SIG-M5 treated with dmso at 0.1 percent for 504 hours (cell line): ENCODE results near the gene C1QTNF12.

Experiments used
- DNase-seq: peaks from one replicate; lab custom pipeline; 2025; ENCODE audit not compliant: unreplicated experiment; lab: John Stamatoyannopoulos, UW

The C1QTNF12 gene, protein sequence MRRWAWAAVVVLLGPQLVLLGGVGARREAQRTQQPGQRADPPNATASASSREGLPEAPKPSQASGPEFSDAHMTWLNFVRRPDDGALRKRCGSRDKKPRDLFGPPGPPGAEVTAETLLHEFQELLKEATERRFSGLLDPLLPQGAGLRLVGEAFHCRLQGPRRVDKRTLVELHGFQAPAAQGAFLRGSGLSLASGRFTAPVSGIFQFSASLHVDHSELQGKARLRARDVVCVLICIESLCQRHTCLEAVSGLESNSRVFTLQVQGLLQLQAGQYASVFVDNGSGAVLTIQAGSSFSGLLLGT

DNA sequence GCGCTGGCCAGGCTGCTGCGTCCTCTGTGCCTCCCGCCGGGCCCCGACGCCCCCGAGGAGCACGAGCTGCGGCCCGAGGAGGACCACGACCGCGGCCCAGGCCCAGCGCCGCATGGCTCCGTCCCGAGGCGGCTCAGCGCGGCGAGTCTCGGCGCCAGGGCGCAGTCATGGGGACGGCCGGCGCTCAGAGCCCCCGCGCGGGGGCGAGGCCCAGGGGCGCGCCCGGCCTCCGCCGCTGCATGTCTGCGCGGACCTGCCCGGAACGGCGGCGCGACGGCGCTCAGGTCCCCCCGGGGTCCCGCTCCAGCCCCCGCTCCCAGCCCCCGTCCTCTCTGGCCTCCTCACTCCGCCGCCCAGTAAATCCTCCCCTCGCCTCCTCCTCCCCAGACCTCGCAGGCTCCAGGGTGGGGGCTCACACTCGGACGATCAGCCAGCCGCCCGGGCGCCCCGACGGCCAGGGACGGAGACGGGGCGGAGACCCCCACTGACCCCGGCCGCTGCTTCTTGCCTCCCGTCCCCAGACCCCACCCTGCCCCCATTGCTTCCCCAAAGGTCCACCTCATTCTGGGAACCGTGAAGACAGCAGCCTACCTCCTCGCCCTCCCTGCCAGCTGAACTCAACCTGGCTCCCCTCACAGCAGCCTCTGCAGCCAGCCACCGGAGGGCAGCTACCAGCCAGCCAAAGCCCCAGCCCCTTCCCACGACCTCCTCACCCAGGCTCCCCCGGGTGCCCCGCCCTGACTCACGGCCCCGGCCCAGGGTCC is at the start of gene C1QTNF12:
TSS of gene C1QTNF12 (minus strand) at position 146 of the 764 bp plus-strand sequence. CDS start at position 114, 32 bp downstream.
- no peak for DNase-seq

DNA sequence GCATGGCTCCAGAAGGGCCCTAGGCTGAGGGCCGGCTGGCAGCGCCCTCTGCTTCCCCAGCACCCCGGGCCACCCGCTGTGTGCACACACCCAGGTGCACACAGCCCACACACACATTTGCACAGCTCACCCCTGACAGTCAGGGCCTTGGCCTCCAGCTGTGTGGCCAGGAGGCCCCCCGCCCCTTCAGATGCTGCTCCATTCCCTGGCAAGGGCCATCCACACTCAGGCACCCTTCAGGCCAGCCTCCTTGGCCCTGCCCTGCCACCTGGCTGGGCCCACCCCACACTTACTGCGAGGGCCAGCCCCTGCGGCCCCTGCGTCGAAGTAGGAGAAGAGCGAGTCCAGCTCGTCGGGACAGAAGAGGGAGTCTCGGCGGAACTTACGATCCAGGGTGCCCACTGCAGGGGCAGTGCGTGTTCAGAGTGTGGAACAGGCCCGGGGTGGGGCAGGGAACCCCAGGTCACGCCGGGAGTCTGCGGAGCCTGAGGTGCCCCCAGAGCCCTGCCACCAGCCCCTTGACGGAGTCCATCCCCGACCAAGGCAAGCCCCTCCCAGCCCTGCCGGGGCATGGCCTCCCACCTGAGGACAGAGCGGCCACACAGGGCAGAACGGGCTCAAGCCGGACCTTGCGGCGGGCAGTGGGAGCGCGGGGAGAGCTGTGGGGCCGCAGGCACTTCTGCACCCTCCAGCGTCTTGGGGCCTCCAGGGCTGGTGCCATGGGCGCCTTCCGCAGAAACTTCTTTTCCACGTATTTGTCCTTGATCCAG is 48.8 kb upstream of the C1QTNF12 start:
- no peak for DNase-seq

DNA sequence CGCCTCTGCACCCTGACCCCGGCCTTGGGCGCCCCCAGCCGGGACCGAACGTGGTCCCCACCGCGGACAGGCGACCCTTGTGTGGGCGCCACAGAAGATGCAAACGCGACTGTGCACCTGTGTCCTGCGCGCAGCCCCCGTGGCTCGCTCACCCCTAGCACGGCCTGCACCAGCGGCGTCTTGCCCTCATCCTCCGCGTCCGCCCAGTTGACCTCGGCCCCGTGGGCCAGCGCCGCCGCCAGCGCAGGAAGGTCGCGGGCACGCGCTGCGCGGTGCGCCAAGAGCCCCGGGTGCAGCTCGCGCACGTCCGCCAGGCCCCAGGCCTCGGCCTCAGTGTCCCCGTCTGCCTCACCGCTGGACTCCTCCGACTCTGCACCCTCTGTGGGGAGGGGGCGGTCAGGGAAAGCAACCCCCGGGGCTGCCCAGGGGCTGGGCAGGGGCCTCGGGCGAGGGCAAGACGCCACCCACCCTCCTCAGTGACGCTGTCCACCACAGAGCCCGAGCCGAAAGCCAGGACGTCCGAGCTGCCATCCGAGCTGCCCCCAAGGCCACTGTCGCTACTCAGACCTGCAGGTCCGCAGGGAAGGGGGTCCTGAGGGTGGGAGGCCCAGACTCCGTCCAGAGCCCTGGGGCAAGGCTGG is 47.8 kb upstream of the C1QTNF12 start:
- DNase-seq = no peak

DNA sequence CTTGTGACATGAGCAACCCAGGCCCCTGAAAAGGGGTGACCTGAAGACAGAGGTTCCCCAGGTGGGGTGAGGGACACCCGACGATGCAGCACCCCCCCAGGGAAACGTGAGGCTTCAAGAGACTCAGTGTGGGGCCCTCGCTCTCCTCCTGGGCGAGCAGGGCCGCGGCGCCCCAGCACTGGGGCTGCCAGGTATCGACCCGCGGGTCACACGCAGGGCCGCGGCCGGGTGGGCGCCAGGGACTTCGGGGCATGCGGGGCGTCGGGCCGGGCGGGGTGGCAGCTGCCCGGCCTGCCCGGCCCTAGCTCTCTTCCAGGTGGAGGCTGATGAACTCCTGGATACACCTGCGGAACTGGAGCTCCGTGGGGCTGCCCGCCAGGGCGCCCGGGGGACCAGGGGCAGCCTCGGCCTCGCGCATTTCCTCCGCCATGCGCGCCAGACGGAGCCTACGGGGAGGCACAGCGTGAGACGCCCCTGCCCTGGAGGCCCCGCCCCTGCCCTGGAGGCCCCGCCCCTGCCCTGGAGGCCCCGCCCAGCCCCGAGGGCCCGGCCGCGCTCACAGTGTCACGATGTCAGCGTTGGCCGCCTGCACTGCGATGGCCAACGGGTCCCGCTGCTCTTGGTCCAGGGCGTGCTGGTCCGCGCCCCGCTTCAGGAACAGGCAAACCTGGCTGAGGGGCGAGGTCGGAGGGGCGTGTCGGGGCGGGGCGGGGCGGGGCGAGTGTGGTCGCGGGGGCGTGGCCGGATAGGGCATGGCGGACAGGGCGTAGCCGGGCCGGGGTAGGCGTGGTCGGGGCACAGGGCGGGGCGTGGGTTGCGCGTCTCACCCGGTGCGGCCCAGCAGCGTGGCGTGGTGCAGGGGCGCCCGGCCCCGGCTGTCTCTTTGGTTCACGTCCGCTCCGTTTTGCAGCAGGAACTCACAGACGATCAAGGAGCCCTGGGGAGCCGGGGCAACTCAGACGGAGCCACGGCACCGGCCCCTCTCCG is 47.0 kb upstream of the C1QTNF12 start:
- DNase-seq = no peak

DNA sequence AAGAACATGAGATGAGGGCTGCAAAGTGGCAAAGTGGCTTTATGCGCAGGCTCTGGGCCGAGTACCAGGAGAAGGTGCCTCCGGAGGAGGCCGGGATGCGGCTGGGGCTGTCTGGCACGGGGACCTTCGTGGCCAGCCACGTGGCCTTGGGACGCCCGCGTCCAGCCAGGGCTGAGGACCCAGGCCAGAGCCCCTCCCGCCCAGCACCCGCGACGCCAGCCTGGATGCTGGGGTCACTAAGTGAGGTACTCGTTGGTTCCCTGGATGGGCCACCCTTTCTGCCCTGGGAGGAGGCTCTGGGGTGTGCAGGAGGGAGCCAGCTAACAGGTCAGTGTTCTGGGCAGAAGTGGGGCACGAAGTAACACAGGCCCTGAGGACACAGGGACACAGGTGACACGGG is 46.3 kb upstream of the C1QTNF12 start:
- DNase-seq = no peak

DNA sequence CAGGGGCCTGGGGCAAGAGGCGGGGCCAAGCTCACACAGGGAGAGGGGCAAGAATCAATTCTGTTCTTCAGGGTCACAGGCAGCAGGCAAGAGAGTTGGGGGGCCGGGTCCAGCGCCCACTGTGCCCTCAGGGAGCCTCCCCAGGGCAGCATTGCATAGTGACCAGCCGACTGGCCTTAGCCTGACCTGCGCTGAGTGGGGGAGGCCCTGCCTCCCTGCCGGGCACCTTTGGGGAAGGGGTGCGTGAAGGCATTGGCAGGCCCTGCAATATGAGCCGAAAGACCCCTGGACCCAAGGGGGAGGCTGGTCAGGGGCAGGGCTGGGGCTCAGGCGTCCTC is 45.9 kb upstream of the C1QTNF12 start:
- no peak for DNase-seq

DNA sequence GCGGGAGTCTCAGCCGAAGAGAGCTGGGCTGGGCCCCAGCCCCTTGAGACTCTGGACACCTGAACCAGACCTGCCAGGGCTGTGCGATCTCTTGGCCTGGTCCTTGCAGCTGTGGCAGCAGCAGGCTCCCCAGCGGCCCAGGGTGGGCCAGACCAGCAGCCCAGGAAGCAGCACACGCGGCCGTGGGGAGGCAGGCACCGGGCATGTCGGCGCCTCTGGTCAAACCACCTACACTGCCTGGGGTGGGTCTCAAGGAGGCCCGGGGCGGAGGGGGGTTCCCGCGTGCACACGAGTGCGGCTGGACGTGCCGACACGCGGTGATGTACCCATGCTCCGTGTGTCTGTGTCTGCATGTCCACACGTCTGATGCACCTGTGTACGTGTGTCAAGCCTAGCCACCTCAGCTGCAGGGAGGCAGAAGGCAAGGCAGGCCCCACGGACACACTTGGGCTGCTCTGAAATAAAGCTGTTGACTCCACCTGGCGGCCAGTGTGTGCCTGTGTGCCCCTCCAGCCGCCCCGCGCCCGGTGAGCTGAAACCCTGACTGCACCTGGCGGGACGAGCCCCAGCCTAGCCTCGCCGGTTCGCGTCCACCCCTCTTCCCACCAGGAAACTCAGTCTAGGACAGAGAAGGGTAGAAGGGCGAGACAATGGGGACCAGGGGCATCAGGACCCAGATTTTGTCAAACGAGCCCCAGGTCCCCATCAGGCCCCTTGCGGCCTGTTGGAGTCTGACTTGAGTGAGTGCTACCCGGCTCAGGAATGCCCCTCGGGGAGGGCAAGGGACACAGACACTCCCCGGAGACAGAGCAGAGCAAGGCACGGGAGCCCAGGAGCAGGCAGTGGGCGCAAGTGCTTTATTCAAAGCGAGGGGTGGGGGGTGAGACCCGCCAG is 45.3 kb upstream of the C1QTNF12 start:
- DNase-seq = peak; percentile 49

DNA sequence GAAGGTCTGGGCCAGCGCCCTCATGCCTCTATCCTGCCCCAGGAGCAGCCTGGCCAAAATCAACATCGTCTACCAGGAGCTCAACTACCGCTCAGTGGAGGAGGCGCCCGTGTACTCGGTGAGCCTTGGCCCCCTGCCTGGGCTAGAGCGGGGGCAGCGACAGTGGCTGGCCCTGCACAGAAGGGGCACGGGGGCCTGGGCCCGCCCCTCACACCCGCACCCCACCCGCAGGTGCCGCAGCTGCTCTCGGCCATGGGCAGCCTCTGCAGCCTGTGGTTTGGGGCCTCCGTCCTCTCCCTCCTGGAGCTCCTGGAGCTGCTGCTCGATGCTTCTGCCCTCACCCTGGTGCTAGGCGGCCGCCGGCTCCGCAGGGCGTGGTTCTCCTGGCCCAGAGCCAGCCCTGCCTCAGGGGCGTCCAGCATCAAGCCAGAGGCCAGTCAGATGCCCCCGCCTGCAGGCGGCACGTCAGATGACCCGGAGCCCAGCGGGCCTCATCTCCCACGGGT is 44.6 kb upstream of the C1QTNF12 start:
- DNase-seq = no peak

DNA sequence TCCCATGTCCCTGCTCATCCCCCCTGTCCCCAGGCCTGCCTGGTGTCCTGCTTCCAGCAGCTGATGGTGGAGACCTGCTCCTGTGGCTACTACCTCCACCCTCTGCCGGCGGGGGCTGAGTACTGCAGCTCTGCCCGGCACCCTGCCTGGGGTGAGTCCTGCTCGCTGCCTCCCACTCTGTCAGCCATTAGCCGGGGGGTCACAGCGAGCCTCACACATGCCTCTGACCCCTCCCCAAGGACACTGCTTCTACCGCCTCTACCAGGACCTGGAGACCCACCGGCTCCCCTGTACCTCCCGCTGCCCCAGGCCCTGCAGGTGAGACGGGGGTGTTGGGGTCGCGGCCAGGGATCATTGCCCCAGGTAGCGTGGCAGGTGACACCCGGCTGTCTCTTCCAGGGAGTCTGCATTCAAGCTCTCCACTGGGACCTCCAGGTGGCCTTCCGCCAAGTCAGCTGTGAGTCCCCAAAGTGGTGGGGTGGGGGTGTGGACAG is 43.8 kb upstream of the C1QTNF12 start:
- DNase-seq = peak; percentile 22

DNA sequence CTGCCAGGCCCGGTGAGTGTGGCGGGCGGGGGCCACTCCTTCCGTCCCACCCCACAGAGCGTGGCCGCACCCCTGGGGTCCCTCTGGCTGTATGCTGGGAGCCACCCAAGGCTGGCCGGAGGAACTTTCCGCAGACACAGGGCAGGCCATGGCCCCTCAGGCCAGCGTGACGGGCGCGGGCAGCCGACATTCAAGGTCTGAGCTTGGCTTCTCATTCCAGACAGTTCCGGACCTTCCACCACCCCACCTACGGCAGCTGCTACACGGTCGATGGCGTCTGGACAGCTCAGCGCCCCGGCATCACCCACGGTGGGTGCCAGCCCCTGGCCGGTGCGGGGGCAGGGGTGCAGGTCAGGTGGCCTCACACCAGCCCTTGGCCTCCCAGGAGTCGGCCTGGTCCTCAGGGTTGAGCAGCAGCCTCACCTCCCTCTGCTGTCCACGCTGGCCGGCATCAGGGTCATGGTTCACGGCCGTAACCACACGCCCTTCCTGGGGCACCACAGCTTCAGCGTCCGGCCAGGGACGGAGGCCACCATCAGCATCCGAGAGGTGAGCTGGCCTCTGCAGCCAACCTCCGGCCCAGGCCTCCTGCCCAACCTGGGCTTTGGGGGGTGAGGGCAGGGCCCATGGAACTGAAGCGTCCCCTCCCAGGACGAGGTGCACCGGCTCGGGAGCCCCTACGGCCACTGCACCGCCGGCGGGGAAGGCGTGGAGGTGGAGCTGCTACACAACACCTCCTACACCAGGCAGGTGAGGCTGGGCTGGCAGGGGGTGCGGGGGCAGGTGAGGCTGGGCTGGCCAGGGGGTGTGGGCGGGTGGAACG is 41.0 kb upstream of the C1QTNF12 start:
- DNase-seq = no peak

DNA sequence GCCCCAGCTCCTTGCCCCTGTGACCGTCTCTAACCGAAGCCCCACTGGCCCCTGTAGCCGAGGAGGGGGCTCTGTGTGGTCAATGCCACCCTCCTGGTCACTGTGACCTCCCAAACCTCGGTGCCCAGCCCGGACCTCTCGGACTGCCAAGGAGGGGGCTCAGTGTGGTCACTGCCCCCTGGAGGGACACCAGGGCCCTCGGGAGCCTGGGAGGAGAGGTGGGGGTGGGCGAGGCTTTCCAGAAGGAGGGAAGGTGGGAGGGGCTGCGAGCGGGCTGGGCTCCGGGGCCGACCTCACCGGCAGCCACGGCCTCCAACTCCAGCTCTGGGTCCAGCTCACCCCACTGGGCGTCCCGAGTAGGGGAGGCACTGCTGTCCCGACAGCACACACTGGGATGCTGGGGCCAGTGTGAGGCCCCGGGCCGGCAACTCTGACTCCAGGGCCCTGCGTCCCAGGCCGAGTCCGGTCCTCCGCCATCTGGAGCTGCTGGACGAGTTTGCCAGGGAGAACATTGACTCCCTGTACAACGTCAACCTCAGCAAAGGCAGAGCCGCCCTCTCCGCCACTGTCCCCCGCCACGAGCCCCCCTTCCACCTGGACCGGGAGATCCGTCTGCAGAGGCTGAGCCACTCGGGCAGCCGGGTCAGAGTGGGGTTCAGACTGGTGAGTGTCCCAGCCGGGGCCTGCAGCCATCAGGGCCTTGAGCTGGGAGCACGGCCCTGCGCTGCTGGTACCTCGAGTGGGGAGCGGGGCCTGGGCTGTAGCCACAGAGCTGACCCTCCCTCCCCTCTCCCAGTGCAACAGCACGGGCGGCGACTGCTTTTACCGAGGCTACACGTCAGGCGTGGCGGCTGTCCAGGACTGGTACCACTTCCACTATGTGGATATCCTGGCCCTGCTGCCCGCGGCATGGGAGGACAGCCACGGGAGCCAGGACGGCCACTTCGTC is 40.1 kb upstream of the C1QTNF12 start:
- DNase-seq = no peak

DNA sequence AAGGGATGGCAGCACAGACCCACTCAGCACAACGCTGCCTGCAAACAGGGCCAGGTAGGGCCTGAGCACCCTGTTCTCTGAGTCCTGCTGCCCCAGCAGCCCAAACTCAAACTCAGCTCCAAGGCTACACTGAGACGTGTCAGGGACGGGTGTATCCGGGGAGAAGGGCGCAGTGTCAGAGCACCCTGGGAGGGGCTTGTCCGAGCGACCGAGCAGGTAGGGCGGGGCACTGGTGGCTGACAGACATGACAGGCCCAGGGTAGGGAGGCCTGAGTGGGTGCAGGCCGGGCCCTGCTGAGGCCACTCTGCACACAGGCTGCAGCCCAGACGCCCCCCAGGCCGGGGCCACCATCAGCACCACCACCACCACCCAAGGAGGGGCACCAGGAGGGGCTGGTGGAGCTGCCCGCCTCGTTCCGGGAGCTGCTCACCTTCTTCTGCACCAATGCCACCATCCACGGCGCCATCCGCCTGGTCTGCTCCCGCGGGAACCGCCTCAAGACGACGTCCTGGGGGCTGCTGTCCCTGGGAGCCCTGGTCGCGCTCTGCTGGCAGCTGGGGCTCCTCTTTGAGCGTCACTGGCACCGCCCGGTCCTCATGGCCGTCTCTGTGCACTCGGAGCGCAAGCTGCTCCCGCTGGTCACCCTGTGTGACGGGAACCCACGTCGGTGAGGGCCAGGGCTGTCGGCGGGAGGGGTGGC is 39.2 kb upstream of the C1QTNF12 start:
- DNase-seq = no peak

DNA sequence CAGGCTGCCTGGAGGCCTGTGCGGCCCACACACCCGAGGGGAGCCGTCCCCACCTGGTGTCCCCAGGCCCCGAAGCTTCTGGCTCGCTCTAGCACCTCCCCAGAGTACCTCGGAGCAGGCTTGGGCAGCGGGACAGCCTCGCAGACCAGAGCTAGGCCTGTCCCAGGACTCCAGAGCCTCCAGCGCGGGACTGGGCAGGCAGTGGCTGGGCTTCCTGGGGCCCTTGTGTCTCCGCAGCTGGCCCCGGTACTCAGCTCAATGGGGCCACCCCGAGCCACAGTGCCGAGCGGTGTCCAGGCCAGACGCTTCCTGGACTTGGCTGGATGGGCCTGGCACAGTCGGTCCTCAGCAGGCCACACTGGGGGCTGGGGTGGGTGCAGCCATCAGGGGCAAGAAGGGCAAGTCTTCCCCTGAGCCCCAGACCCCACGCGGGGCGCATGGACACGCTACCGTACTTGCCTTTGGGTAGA is 38.6 kb upstream of the C1QTNF12 start:
- DNase-seq = no peak

DNA sequence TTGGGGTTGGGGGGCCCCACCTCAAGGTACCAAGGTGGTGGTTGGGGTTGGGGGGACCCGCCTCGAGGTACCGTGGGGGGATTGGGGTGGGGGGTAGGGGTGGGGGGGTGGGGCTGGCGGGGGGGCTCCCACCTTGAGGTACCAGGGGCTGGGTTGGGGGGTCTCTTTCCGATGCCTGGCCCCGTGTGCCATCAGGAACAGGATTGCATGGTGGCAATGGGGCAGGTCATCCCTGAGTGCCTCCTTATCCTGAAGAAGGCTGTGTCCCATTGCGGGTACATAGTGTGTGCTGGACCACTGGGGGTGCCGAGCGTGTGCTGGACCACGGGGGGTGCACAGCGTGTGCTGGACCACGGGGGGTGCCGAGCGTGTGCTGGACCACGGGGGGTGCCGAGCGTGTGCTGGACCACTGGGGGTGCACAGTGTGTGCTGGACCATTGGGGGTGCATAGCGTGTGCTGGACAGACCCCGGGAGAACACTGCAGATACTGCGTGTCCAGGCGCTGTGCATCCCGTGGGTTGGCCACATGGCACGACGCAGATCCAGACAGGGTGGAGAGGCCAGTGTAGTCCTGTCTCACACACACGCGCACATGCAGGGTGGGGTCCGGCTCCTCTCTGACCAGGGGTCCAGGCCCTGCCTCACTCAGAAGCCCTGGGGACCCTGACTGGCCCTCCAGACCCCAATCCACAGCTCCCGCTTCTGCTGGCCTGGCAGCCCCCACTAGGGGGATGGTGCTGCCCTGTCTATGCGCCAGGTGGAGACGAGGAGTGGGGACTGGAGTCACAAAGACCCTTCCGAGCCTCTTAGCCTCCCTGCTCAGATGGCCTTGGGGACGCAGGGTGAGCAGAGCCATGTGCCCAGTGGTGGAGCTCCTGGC is 37.9 kb upstream of the C1QTNF12 start:
- no peak for DNase-seq

DNA sequence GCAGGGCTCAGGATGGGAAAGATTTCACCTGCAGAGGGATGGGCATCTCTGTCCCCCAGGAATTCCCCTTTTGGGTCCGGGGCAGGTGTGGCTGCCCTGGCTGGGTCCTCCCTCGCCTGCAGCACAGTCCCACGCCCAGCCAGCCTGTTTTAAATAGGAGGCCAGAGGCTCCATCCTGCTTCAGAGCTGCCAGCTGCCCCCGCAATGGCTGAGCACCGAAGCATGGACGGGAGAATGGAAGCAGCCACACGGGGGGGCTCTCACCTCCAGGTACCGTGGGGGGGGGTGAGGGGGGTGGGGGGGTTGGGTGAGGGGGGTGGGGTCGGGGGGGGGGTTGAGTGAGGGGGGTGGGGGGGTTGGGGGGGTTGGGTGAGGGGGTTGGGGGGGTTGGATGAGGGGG is 37.3 kb upstream of the C1QTNF12 start:
- DNase-seq = no peak
